H9 (cell line): ENCODE data around the gene CNNM3. TPM values are rescaled to one million over a fixed set of nuclear protein-coding genes. Genes with fewer than 3 reads are reported as not detected.

Source experiments
- DNase-seq: peaks from one replicate; pipeline ENCODE4 v3.0.0-alpha.2; 2017
- H2AFZ ChIP-seq: one replicate; pipeline ENCODE4 v1.6.1; 2013; ENCODE audit warnings: mild to moderate bottlenecking, low read length, control low read depth, moderate library complexity
- H2AK5ac ChIP-seq: 2 replicates; pipeline ENCODE4 v1.6.1; 2013; ENCODE audit warnings: low read length, control low read depth, mixed read lengths; ENCODE audit not compliant: insufficient read length
- H2BK120ac ChIP-seq: one replicate; pipeline ENCODE4 v1.6.1; 2013; ENCODE audit warnings: low read depth, mild to moderate bottlenecking, low read length, control low read depth, inconsistent platforms; ENCODE audit not compliant: poor library complexity, severe bottlenecking
- H2BK12ac ChIP-seq: 2 replicates; pipeline ENCODE4 v1.6.1; 2013; ENCODE audit warnings: low read length, control low read depth, mixed read lengths, low read depth; ENCODE audit not compliant: insufficient read length
- H2BK15ac ChIP-seq: 2 replicates; pipeline ENCODE4 v1.6.1; 2013; ENCODE audit warnings: low read depth, low read length, control low read depth
- H2BK20ac ChIP-seq: one replicate; pipeline ENCODE4 v1.6.1; 2013; ENCODE audit warnings: low read depth, mild to moderate bottlenecking, low read length, control low read depth, inconsistent platforms; ENCODE audit not compliant: poor library complexity, severe bottlenecking
- H2BK5ac ChIP-seq: 2 replicates; pipeline ENCODE4 v1.6.1; 2013; ENCODE audit warnings: low read length, control low read depth, mixed read lengths; ENCODE audit not compliant: insufficient read length
- H3K14ac ChIP-seq: 2 replicates; pipeline ENCODE4 v1.6.1; 2013; ENCODE audit warnings: low read length, control low read depth; ENCODE audit not compliant: insufficient read depth
- H3K18ac ChIP-seq: 2 replicates; pipeline ENCODE4 v1.6.1; 2013; ENCODE audit warnings: low read depth, mild to moderate bottlenecking, mixed read lengths, low read length, control low read depth; ENCODE audit not compliant: insufficient read length
- H3K23ac ChIP-seq: 2 replicates; pipeline ENCODE4 v1.6.1; 2013; ENCODE audit warnings: low read length, control low read depth, mixed read lengths, low read depth; ENCODE audit not compliant: insufficient read length
- H3K23me2 ChIP-seq: 2 replicates; pipeline ENCODE4 v1.6.1; 2013; ENCODE audit warnings: low read depth, mild to moderate bottlenecking, mixed read lengths, low read length, control low read depth; ENCODE audit not compliant: insufficient read length, poor library complexity, severe bottlenecking
- H3K27ac ChIP-seq: 2 replicates; pipeline ENCODE4 v1.5.1; 2013; ENCODE audit warnings: low read length, control low read depth, mixed read lengths, low read depth; ENCODE audit not compliant: insufficient read length
- H3K27me3 ChIP-seq: 2 replicates; pipeline ENCODE4 v1.6.1; 2013; ENCODE audit warnings: low read length, control low read depth, inconsistent platforms; ENCODE audit not compliant: insufficient read depth
- H3K4ac ChIP-seq: 2 replicates; pipeline ENCODE4 v1.6.1; 2013; ENCODE audit warnings: low read depth, mild to moderate bottlenecking, control low read depth, inconsistent platforms, low read length, moderate library complexity
- H3K4me1 ChIP-seq: 2 replicates; pipeline ENCODE4 v1.6.1; 2013; ENCODE audit warnings: low read length, control low read depth, inconsistent platforms; ENCODE audit not compliant: insufficient read depth
- H3K4me2 ChIP-seq: 2 replicates; pipeline ENCODE4 v1.6.1; 2013; ENCODE audit warnings: low read length, control low read depth, mixed read lengths; ENCODE audit not compliant: insufficient read length, insufficient read depth
- H3K56ac ChIP-seq: 2 replicates; pipeline ENCODE4 v1.6.1; 2013; ENCODE audit warnings: low read depth, mild to moderate bottlenecking, mixed read lengths, low read length, control low read depth; ENCODE audit not compliant: insufficient read length
- H3K79me1 ChIP-seq: 2 replicates; pipeline ENCODE4 v1.6.1; 2013; ENCODE audit warnings: low read depth, mild to moderate bottlenecking, moderate library complexity, low read length, control low read depth, inconsistent platforms; ENCODE audit not compliant: insufficient read depth, poor library complexity, severe bottlenecking
- H3K79me2 ChIP-seq: 2 replicates; pipeline ENCODE4 v1.6.1; 2013; ENCODE audit warnings: low read length, control low read depth, inconsistent platforms; ENCODE audit not compliant: insufficient read depth
- H3K9ac ChIP-seq: 2 replicates; pipeline ENCODE4 v1.6.1; 2013; ENCODE audit warnings: low read length, control low read depth, mixed read lengths; ENCODE audit not compliant: insufficient read length; ENCODE audit errors: extremely low read depth
- H3K9me3 ChIP-seq: one replicate; pipeline ENCODE4 v1.6.1; 2013; ENCODE audit warnings: low read depth, low read length, inconsistent platforms; ENCODE audit not compliant: control insufficient read depth
- H3T11ph ChIP-seq: one replicate; pipeline ENCODE4 v1.6.1; 2013; ENCODE audit warnings: mild to moderate bottlenecking, low read length, control low read depth, inconsistent platforms
- H4K20me1 ChIP-seq: one replicate; pipeline ENCODE4 v1.6.1; 2013; ENCODE audit not compliant: control insufficient read depth, insufficient read length, insufficient read depth
- H4K5ac ChIP-seq: 2 replicates; pipeline ENCODE4 v1.6.1; 2013; ENCODE audit warnings: low read depth, mild to moderate bottlenecking, mixed read lengths, low read length, control low read depth; ENCODE audit not compliant: insufficient read length
- H4K8ac ChIP-seq: replicated peaks from 2 replicates; pipeline ENCODE4 v1.6.1; 2013; ENCODE audit warnings: low read length, control low read depth, mixed read lengths, low read depth; ENCODE audit not compliant: insufficient read length
- H4K91ac ChIP-seq: 2 replicates; pipeline ENCODE4 v1.6.1; 2013; ENCODE audit warnings: low read depth, mild to moderate bottlenecking, moderate library complexity, mixed read lengths, low read length, control low read depth; ENCODE audit not compliant: insufficient read length
- H3K27ac Mint-ChIP-seq, 3 experiments: 2 replicates in 2 of 3; 3 replicates in 1 of 3; pipeline ENCODE4 v1.8.0; 2020 to 2021; ENCODE audit warnings: mixed read lengths in 3 of 3, mild to moderate bottlenecking in 1 of 3, moderate library complexity in 1 of 3
- H3K27me3 Mint-ChIP-seq: 2 replicates; pipeline ENCODE4 v1.8.0; 2021; ENCODE audit warnings: low read depth, mild to moderate bottlenecking, moderate library complexity, mixed read lengths
- H3K36me3 Mint-ChIP-seq, 3 experiments: 2 replicates in 2 of 3; 3 replicates in 1 of 3; pipeline ENCODE4 v1.8.0; 2020 to 2021; ENCODE audit warnings: low read depth in 3 of 3, mixed read lengths in 3 of 3; ENCODE audit not compliant: insufficient read depth in 1 of 3
- H3K4me1 Mint-ChIP-seq, 2 experiments: 2 replicates each; pipeline ENCODE4 v1.8.0; 2020; ENCODE audit warnings: mixed read lengths in 2 of 2
- H3K4me3 Mint-ChIP-seq, 2 experiments: 2 replicates in 1 of 2; 3 replicates in 1 of 2; pipeline ENCODE4 v1.8.0; 2020 to 2021; ENCODE audit warnings: mild to moderate bottlenecking in 2 of 2, mixed read lengths in 2 of 2, moderate library complexity in 1 of 2
- H3K9me3 Mint-ChIP-seq, 2 experiments: 2 replicates in 1 of 2; 3 replicates in 1 of 2; pipeline ENCODE4 v1.8.0; 2020; ENCODE audit warnings: mild to moderate bottlenecking in 2 of 2, mixed read lengths in 2 of 2, moderate library complexity in 1 of 2
- WGBS: extraction: QIAGEN DNeasy Blood & Tissue Kit; methylation state at CpG from one replicate; pipeline ENCODE4 v1.1.7; 2013; ENCODE audit warnings: missing lambda C conversion rate, low lambda C conversion rate, mixed read lengths; ENCODE audit not compliant: insufficient read length; ENCODE audit errors: extremely low coverage; 5-methylcytosine and 5-hydroxymethylcytosine counted together
- total RNA-seq: library from RNA; stranded (reverse); gene quantifications from 2 replicates; pipeline ENCODE4 v1.2.1, GENCODE V29; 2021
- TF ChIP-seq, protein P1 (sequence below): fragments of 200-600 bp; sonication (generic); conservative IDR thresholded peaks from 3 replicates; pipeline ENCODE4 v1.8.0; 2021; ENCODE audit warnings: antibody characterized with exemption, mild to moderate bottlenecking

CNNM3 gene
- total RNA-seq, 1 experiment from 2014 or later = 25.0 TPM

DNA sequence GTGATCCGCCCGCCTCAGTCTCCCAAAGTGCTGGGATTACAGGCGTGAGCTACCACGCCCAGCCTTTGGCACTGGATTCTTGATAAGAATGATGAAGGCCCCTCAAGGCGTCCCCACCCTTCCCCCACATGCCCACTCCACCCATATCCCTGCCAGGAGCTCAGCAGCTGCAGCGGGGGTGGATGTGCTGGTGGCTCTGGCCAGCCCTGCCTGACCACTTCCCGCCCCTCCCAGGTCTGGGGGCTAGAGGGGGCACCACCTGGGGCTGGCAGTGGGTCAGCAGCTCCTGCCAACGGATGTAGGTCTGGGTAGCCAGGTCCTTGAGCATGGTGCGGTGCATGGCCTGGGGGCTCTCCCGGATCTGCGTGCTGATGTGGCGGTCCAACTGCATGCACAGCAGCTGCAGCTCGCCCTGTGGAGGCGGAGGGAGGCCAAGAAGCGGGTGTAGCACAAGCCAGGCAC, 61.6 kb downstream of the CNNM3 start:
- no peak overlapping the region for H4K5ac ChIP-seq
- H3K4me1 ChIP-seq = peaks cover 3% of the 10 kb centered on the region; the same call in 1 of the 2 replicates
- H2BK20ac ChIP-seq = no peak overlapping the region
- H3K18ac ChIP-seq = no peak overlapping the region
- no peaks in the 10 kb centered on the region for H3K9me3 Mint-ChIP-seq
- H3K23me2 ChIP-seq = no peaks in the 10 kb centered on the region
- no peak overlapping the region for H3K4ac ChIP-seq
- H3K27me3 ChIP-seq = no peaks in the 10 kb centered on the region
- no peak overlapping the region for H3K27ac Mint-ChIP-seq
- no peak overlapping the region for H3K56ac ChIP-seq
- H3K4me3 Mint-ChIP-seq = no peak overlapping the region
- no peak overlapping the region for H2BK120ac ChIP-seq
- H3K79me1 ChIP-seq = no peaks in the 10 kb centered on the region
- H2BK15ac ChIP-seq = no peak overlapping the region
- H3K14ac ChIP-seq = no peak overlapping the region
- TF ChIP-seq, protein P1, sequence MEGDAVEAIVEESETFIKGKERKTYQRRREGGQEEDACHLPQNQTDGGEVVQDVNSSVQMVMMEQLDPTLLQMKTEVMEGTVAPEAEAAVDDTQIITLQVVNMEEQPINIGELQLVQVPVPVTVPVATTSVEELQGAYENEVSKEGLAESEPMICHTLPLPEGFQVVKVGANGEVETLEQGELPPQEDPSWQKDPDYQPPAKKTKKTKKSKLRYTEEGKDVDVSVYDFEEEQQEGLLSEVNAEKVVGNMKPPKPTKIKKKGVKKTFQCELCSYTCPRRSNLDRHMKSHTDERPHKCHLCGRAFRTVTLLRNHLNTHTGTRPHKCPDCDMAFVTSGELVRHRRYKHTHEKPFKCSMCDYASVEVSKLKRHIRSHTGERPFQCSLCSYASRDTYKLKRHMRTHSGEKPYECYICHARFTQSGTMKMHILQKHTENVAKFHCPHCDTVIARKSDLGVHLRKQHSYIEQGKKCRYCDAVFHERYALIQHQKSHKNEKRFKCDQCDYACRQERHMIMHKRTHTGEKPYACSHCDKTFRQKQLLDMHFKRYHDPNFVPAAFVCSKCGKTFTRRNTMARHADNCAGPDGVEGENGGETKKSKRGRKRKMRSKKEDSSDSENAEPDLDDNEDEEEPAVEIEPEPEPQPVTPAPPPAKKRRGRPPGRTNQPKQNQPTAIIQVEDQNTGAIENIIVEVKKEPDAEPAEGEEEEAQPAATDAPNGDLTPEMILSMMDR = no peak
- peaks cover 1% of the 10 kb centered on the region for H3K27me3 Mint-ChIP-seq
- no peak overlapping the region for H3K23ac ChIP-seq
- no peaks in the 10 kb centered on the region for H3K79me2 ChIP-seq
- H3K27ac ChIP-seq = no peak overlapping the region
- no peak overlapping the region for H2AK5ac ChIP-seq
- H4K91ac ChIP-seq = no peak overlapping the region
- no peak overlapping the region for H3T11ph ChIP-seq
- H3K9me3 ChIP-seq = no peaks in the 10 kb centered on the region
- H4K8ac ChIP-seq = no peak overlapping the region
- H3K9ac ChIP-seq = no peak overlapping the region
- H4K20me1 ChIP-seq = no peaks in the 10 kb centered on the region
- no peaks in the 10 kb centered on the region for H3K36me3 Mint-ChIP-seq
- DNase-seq = no peak
- no peak overlapping the region for H3K4me2 ChIP-seq
- no peak overlapping the region for H2BK5ac ChIP-seq
- no CpG with 5 or more reads among the region's 15 CpGs for WGBS
- H2BK12ac ChIP-seq = no peak overlapping the region
- peaks cover 69 to 74% of the 10 kb centered on the region in 2 experiments for H3K4me1 Mint-ChIP-seq
- H2AFZ ChIP-seq = no peak overlapping the region
